H1 (cell line): ENCODE data around the gene CADM2. TPM values are rescaled to one million over a fixed set of nuclear protein-coding genes. Genes with fewer than 3 reads are reported as not detected.

ENCODE experiments used
- ATF3 ChIP-seq: IDR thresholded peaks from 2 replicates; pipeline ENCODE4 v1.6.1; 2011; ENCODE audit warnings: low read depth, mild to moderate bottlenecking, low read length; ENCODE audit not compliant: insufficient read depth
- KDM4A ChIP-seq: IDR thresholded peaks from one replicate; pipeline ENCODE4 v1.7.1; 2012; ENCODE audit warnings: low read depth, mild to moderate bottlenecking, moderate library complexity, low read length, inconsistent platforms; ENCODE audit not compliant: severe bottlenecking
- KDM5A ChIP-seq: fragments of 200-600 bp; IDR thresholded peaks from 2 replicates; pipeline ENCODE4 v1.7.1; 2012; ENCODE audit warnings: mild to moderate bottlenecking, low read length, inconsistent platforms, mixed read lengths
- MAFK ChIP-seq: IDR thresholded peaks from 2 replicates; pipeline ENCODE4 v1.6.1; 2012; ENCODE audit warnings: low read depth, mild to moderate bottlenecking, improper control_type of control experiment, low read length
- POLR2AphosphoS5 ChIP-seq: IDR thresholded peaks from 2 replicates; pipeline ENCODE4 v1.6.1; 2011; ENCODE audit warnings: low read depth, low read length
- SIX5 ChIP-seq: IDR thresholded peaks from 2 replicates; pipeline ENCODE4 v1.6.1; 2011; ENCODE audit warnings: mild to moderate bottlenecking, low read depth, low read length
- SRF ChIP-seq: IDR thresholded peaks from 2 replicates; pipeline ENCODE4 v1.6.1; 2011; ENCODE audit warnings: mild to moderate bottlenecking, low read depth, low read length, moderate library complexity
- polyA plus RNA-seq, 7 experiments: library from polyadenylated mRNA; depleted of rRNA in 3 of 7; stranded (reverse) in 5 of 7; unstranded in 2 of 7; fragments of >200 nt in 5 of 7; fragments of 200-250 nt in 2 of 7; gene quantifications; 1 replicate in 5 of 7; 2 replicates in 1 of 7; 4 replicates in 1 of 7; pipeline versions ENCODE4 v1.2.1 to v1.2.3, GENCODE V29; 2011 to 2013; ENCODE audit warnings: missing spikeins in 2 of 7, mixed read lengths in 2 of 7
- total RNA-seq: library from RNA; stranded (reverse); fragmentation: NEBNext Ultra II Directional; extraction: Animal tissue kit (Norgen Biotek cat#: 25700); gene quantifications from 2 replicates; pipeline ENCODE4 v1.2.1, GENCODE V29; 2021

CADM2 gene
- total and polyA plus RNA-seq, 2 of the 8 experiments (the other 6 are each of a cell fraction or from before 2014, with no cell fraction given), result 14.9 to 20.9 TPM

GRCh38 chr3:85632921-85633320 is 674.1 kb downstream of the CADM2 start (continued):
- no peak for TF ChIP-seq SIX5
- TF ChIP-seq KDM5A, result no peak
- no peak for TF ChIP-seq MAFK
- TF ChIP-seq POLR2AphosphoS5, result no peak
- TF ChIP-seq KDM4A, result no peak
- no peak for TF ChIP-seq SRF
- no peak for TF ChIP-seq ATF3
